K562 (cell line): ENCODE data around the gene ZFR2. TPM values are rescaled to one million over a fixed set of nuclear protein-coding genes. Genes with fewer than 3 reads are reported as not detected.

Experiments used
- C11orf30 ChIP-seq: fragments of 450-650 bp; IDR thresholded peaks from 2 replicates; pipeline ENCODE4 v1.6.1; 2016; ENCODE audit warnings: low read depth, mild to moderate bottlenecking
- CUX1 ChIP-seq: fragments of 200-800 bp; sonication (Bioruptor generic); IDR thresholded peaks from 2 replicates; pipeline ENCODE4 v1.6.1; 2016; ENCODE audit warnings: missing genetic modification characterization, missing compliant biosample characterization
- HDAC2 ChIP-seq: fragments of 450-650 bp; IDR thresholded peaks from 2 replicates; pipeline ENCODE4 v1.6.1; 2016; ENCODE audit warnings: mild to moderate bottlenecking
- HEY1 ChIP-seq: fragments of 250-450 bp; sonication (Bioruptor Pico); IDR thresholded peaks from 2 replicates; pipeline ENCODE4 v1.5.0; 2020; ENCODE audit warnings: mild to moderate bottlenecking, moderate library complexity, borderline replicate concordance
- HIVEP1 ChIP-seq: fragments of 250-450 bp; sonication (Bioruptor Pico); IDR thresholded peaks from 2 replicates; pipeline ENCODE4 v1.4.0; 2020; ENCODE audit warnings: mild to moderate bottlenecking
- JUND ChIP-seq, 2 experiments: IDR thresholded peaks; 2 replicates in 1 of 2; 3 replicates in 1 of 2; pipeline ENCODE4 v1.6.1; 2011; ENCODE audit warnings: borderline replicate concordance in 2 of 2, low read depth in 2 of 2, low read length in 2 of 2, improper control_type of control experiment in 1 of 2, missing biosample characterization in 1 of 2, missing genetic modification characterization in 1 of 2, missing genetic modification reagents in 1 of 2
- KDM1A ChIP-seq, 2 experiments: fragments of 450-650 bp; IDR thresholded peaks; 2 replicates each; pipeline ENCODE4 v1.6.1; 2016; ENCODE audit warnings: mild to moderate bottlenecking in 2 of 2
- LEF1 ChIP-seq: fragments of 450-650 bp; IDR thresholded peaks from 2 replicates; pipeline ENCODE4 v1.6.1; 2016; ENCODE audit warnings: mild to moderate bottlenecking
- NFRKB ChIP-seq: fragments of 450-650 bp; IDR thresholded peaks from 2 replicates; pipeline ENCODE4 v1.6.1; 2016; ENCODE audit warnings: low read depth
- TFE3 ChIP-seq: fragments of 450-650 bp; formaldehyde crosslinking; IDR thresholded peaks from 2 replicates; pipeline ENCODE4 v1.4.0; 2020; ENCODE audit warnings: mild to moderate bottlenecking, mixed read lengths
- ZNF316 ChIP-seq: fragments of 450-650 bp; IDR thresholded peaks from 2 replicates; pipeline ENCODE4 v1.6.1; 2016
- ZNF444 ChIP-seq: fragments of 250-450 bp; sonication (Bioruptor Pico); IDR thresholded peaks from 2 replicates; pipeline ENCODE4 v1.4.0; 2020; ENCODE audit warnings: mild to moderate bottlenecking, moderate library complexity
- ZNF639 ChIP-seq, 2 experiments: fragments of 200-800 bp in 1 of 2; sonication (Bioruptor generic) in 1 of 2; sonication (generic) in 1 of 2; formaldehyde crosslinking in 1 of 2; IDR thresholded peaks in 1 of 2; conservative IDR thresholded peaks in 1 of 2; 2 replicates each; pipeline versions ENCODE4 v1.5.0 to v1.6.1; 2016 to 2020; ENCODE audit warnings: missing compliant biosample characterization in 1 of 2, missing genetic modification characterization in 1 of 2, missing genetic modification reagents in 1 of 2
- polyA plus RNA-seq, 8 experiments: library from polyadenylated mRNA; depleted of rRNA in 4 of 8; stranded (reverse) in 5 of 8; unstranded in 3 of 8; fragments of >200 nt; fragmentation: Nextera tagmentation in 2 of 8; fragmentation: Illumina TruSeq in 1 of 8; extraction: Ambion mirVana in 2 of 8; extraction: Trizol in 1 of 8; gene quantifications; 2 replicates each; pipeline versions ENCODE4 v1.2.1 to v1.2.3, GENCODE V29; 2011 to 2014; ENCODE audit warnings: inconsistent platforms in 1 of 8, missing spikeins in 1 of 8
- total RNA-seq, 7 experiments: library from RNA; depleted of rRNA in 6 of 7; stranded (reverse); fragments of >200 nt in 6 of 7; fragmentation: Illumina TruSeq in 2 of 7; extraction: Trizol in 2 of 7; gene quantifications; 2 replicates each; pipeline versions ENCODE4 v1.2.1 to v1.2.3, GENCODE V29; 2011 to 2021; ENCODE audit warnings: low replicate concordance in 1 of 7

The ZFR2 gene
- total and polyA plus RNA-seq, 9 of the 15 experiments (the other 6 are each of a cell fraction or from before 2014, with no cell fraction given): 0.03 to 0.59 (median 0.07) TPM; not detected in 6

GRCh38 chr19:3842948-3843347, 25.9 kb downstream of the ZFR2 start (continued):
- TF ChIP-seq CUX1 (CRISPR knock-in tag): 0 out of 2 replicates have a peak, but pooled peaks have one; percentile 45
- no peak for TF ChIP-seq HEY1 (CRISPR knock-in tag)
- no peak for TF ChIP-seq TFE3 (CRISPR knock-in tag)
- 0 out of 2 replicates have a peak, but pooled peaks have one; percentile 38 for TF ChIP-seq NFRKB
- 0 out of 4 replicates have a peak, but pooled peaks of 1 of the 2 experiments have one; percentile 45 for TF ChIP-seq ZNF639 (CRISPR knock-in tag; conservative IDR thresholded peaks at IDR 0.05 in 1 of 2, IDR thresholded peaks at IDR 0.05 in 1 of 2)
- TF ChIP-seq ZNF444: no peak
- TF ChIP-seq C11orf30: peak; percentile 100
- 0 out of 2 replicates have a peak, but pooled peaks have one; percentile 12 for TF ChIP-seq JUND (IDR thresholded peaks at IDR 0.05; ENCODE audit: borderline replicate concordance, low read depth, low read length)
- 0 out of 3 replicates have a peak, but pooled peaks have one; percentile 39 for TF ChIP-seq JUND (tag; IDR thresholded peaks at IDR 0.05; ENCODE audit: borderline replicate concordance, low read depth, low read length)
- 0 out of 4 replicates have a peak, but pooled peaks of 1 of the 2 experiments have one; percentile 9 for TF ChIP-seq KDM1A (IDR thresholded peaks at IDR 0.05)
- peak; percentile 100 for TF ChIP-seq ZNF316
- TF ChIP-seq LEF1: 0 out of 2 replicates have a peak, but pooled peaks have one; percentile 16
- TF ChIP-seq HDAC2: peak; percentile 50; the same call in 1 of the 2 replicates
- no peak for TF ChIP-seq HIVEP1 (CRISPR knock-in tag)
- TF ChIP-seq, all 486 proteins: peak for 34
